ENCODE results near the gene FANCC.

- no peak for TF ChIP-seq POLR2AphosphoS5 (IDR thresholded peaks at IDR 0.05; ENCODE audit: low read depth, low read length)
- no peak for TF ChIP-seq TAF7 (optimal IDR thresholded peaks at IDR 0.05; ENCODE audit: borderline replicate concordance, low read depth, low read length)
Observed at GRCh38 chr9:95086564-95086955, 230.9 kb downstream of the FANCC start.
